Left lung (tissue), 10 donors: ENCODE data around the gene STIMATE. TPM values are rescaled to one million over a fixed set of nuclear protein-coding genes. Genes with fewer than 3 reads are reported as not detected.

Source experiments
- ATAC-seq: fragments of 200-7000 bp; cut with Tn5 transposase; one replicate; pipeline ENCODE4 v1.9.1; 2020; ENCODE audit warnings: moderate library complexity
- DNase-seq, 4 donors: peaks; one replicate each; pipeline ENCODE4 v3.0.0-alpha.2; 2013 to 2020
- H3K27ac ChIP-seq, 2 donors: fragments of 200-600 bp; sonication (generic) in 1 of 2; one replicate each; pipeline versions ENCODE4 v1.5.0 to v1.8.0; 2020 to 2021
- H3K27me3 ChIP-seq, 2 donors: fragments of 200-600 bp; sonication (generic) in 1 of 2; one replicate each; pipeline versions ENCODE4 v1.5.0 to v1.8.0; 2020 to 2021
- H3K36me3 ChIP-seq, 2 donors: fragments of 200-600 bp; sonication (generic) in 1 of 2; one replicate each; pipeline versions ENCODE4 v1.5.0 to v1.8.0; 2020 to 2021
- H3K4me1 ChIP-seq, 2 donors: fragments of 200-600 bp; one replicate each; pipeline ENCODE4 v1.8.0; 2021
- H3K4me3 ChIP-seq, 2 donors: fragments of 200-600 bp; sonication (generic) in 1 of 2; one replicate each; pipeline versions ENCODE4 v1.5.0 to v1.8.0; 2020 to 2021; ENCODE audit warnings: mild to moderate bottlenecking in 1 of 2
- H3K9me3 ChIP-seq, 2 donors: fragments of 200-600 bp; sonication (generic) in 1 of 2; one replicate each; pipeline versions ENCODE4 v1.5.0 to v1.8.0; 2020 to 2021
- CTCF ChIP-seq, 2 donors: fragments of 200-600 bp; sonication (generic) in 1 of 2; IDR thresholded peaks; one replicate each; pipeline versions ENCODE4 v1.5.0 to v1.8.0; 2021; ENCODE audit warnings: antibody characterized with exemption in 2 of 2
- intact Hi-C, 2 donors: fragments of 100-400 bp; cut with DNase I; formaldehyde crosslinking; loops; one replicate each; pipeline versions ENCODE4 v1.11.2 to v1.14.2; 2022
- polyA plus RNA-seq, 6 donors: library from polyadenylated mRNA; unstranded; fragments of 120-200 nt; gene quantifications; one replicate each; pipeline ENCODE4 v1.2.1, GENCODE V29; 2013; ENCODE audit not compliant: insufficient read length in 6 of 6
- total RNA-seq, 2 donors: library from RNA; stranded (reverse); fragmentation: NEBNext Ultra II Directional; extraction: Animal tissue kit (Norgen Biotek cat#: 25700); gene quantifications; one replicate each; pipeline ENCODE4 v1.2.1, GENCODE V29; 2021
- donor health status: DM: no; HTN: yes; CAD: no.
- donor health status: DM: no; HTN: no; CAD: no.

The STIMATE gene
- total and polyA plus RNA-seq, 8 donors = 11.6 to 28.3 (median 15.8) TPM

GRCh38 chr3:52839892-52840545 is 57.3 kb downstream of the STIMATE start:
- Histone ChIP-seq H3K9me3 (no peaks in the 10 kb centered on the region), H3K27ac (no peak overlapping the region), H3K36me3 (peaks cover 0 to 70% of the 10 kb centered on the region in 2 donors), H3K4me3 (no peak overlapping the region), H3K27me3 (no peaks in the 10 kb centered on the region), H3K4me1 (peaks cover 4 to 25% of the 10 kb centered on the region in 2 donors)
- ATAC-seq (no peak), DNase-seq (no peak)
- intact Hi-C loops = loop anchor here in 1 of 2 donors (10.0 kb wide), 1 partner anchor 235 kb away; no protein-coding TSS in a partner anchor
- no peak for TF ChIP-seq CTCF (IDR thresholded peaks at IDR 0.05)

- intact Hi-C loops = no loop called here
- Histone ChIP-seq H3K4me3 (no peak overlapping the region), H3K36me3 (peaks cover 0 to 74% of the 10 kb centered on the region in 2 donors), H3K27ac (no peak overlapping the region), H3K27me3 (no peaks in the 10 kb centered on the region), H3K9me3 (no peaks in the 10 kb centered on the region), H3K4me1 (peaks cover 0 to 18% of the 10 kb centered on the region in 2 donors)
- ATAC-seq = no peak
- no peak for TF ChIP-seq CTCF (IDR thresholded peaks at IDR 0.05)
- DNase-seq = peak in 1 of 4 donors; percentile 25
Measured at GRCh38 chr3:52839268-52839575, 58.1 kb downstream of the STIMATE start.

- ATAC-seq = no peak
- TF ChIP-seq CTCF (IDR thresholded peaks at IDR 0.05) = no peak
Measured at GRCh38 chr3:52838561-52839267, 58.6 kb downstream of the STIMATE start.

GRCh38 chr3:52836986-52837385 is 60.4 kb downstream of the STIMATE start:
- Histone ChIP-seq H3K4me3 (no peak overlapping the region), H3K27ac (no peak overlapping the region), H3K4me1 (no peaks in the 10 kb centered on the region), H3K27me3 (no peaks in the 10 kb centered on the region), H3K9me3 (no peaks in the 10 kb centered on the region), H3K36me3 (peaks cover 0 to 85% of the 10 kb centered on the region in 2 donors)
- ATAC-seq (no peak), DNase-seq (peak in 1 of 4 donors; percentile 21)
- no peak for TF ChIP-seq CTCF (IDR thresholded peaks at IDR 0.05)
- intact Hi-C loops = no loop called here

More at GRCh38 chr3:52838561-52839267, 58.6 kb downstream of the STIMATE start:
- H3K9me3 ChIP-seq = no peaks in the 10 kb centered on the region
- H3K36me3 ChIP-seq = peaks cover 0 to 76% of the 10 kb centered on the region in 2 donors
- no peak overlapping the region for H3K27ac ChIP-seq
- DNase-seq = no peak
- H3K4me1 ChIP-seq = peaks cover 0 to 12% of the 10 kb centered on the region in 2 donors
- no peak overlapping the region for H3K4me3 ChIP-seq
- no peaks in the 10 kb centered on the region for H3K27me3 ChIP-seq
- intact Hi-C loops = no loop called here

- Histone ChIP-seq H3K27me3 (no peaks in the 10 kb centered on the region), H3K4me3 (no peak overlapping the region), H3K27ac (no peak overlapping the region), H3K4me1 (peaks cover 0 to 3% of the 10 kb centered on the region in 2 donors), H3K36me3 (peaks cover 0 to 80% of the 10 kb centered on the region in 2 donors), H3K9me3 (no peaks in the 10 kb centered on the region)
- TF ChIP-seq CTCF (IDR thresholded peaks at IDR 0.05) = no peak
- ATAC-seq = no peak
- no peak for DNase-seq
- intact Hi-C loops = no loop called here
Measured at GRCh38 chr3:52836471-52836845, 60.9 kb downstream of the STIMATE start.
